IMR-90 (cell line): Measurements from ENCODE around the gene HS2ST1. TPM values are rescaled to one million over a fixed set of nuclear protein-coding genes. Genes with fewer than 3 reads are reported as not detected.

Source experiments
- ATAC-seq: fragments of 200-7000 bp; cut with Tn5 transposase; 2 replicates; pipeline ENCODE4 v1.9.1; 2020; ENCODE audit warnings: low read depth, mild to moderate bottlenecking, moderate library complexity
- BruUV-seq: library from RNA; stranded (reverse); fragments of 400-500 nt; replicated peaks from 2 replicates; lab custom pipeline; 2021; lab: Mats Ljungman, UMichigan
- CTCF ChIA-PET: fragments of 300-600 bp; formaldehyde crosslinking; extraction: SDS; loops from one replicate; lab custom pipeline; 2021; ENCODE audit warnings: antibody characterized with exemption; lab: Yijun Ruan, JAX
- POLR2A ChIA-PET: fragments of 300-600 bp; sonication (Branson Sonifier 250); formaldehyde crosslinking; loops from one replicate; lab custom pipeline; 2022; ENCODE audit warnings: antibody characterized with exemption; ENCODE audit not compliant: unreplicated experiment; lab: Charles Lee
- DNase-seq: peaks from one replicate; pipeline ENCODE4 v3.0.0; 2013
- H2AFZ ChIP-seq: replicated peaks from 2 replicates; pipeline ENCODE3; 2013; ENCODE audit warnings: low read length, mild to moderate bottlenecking; ENCODE audit not compliant: poor library complexity
- H2AK5ac ChIP-seq: 2 replicates; pipeline ENCODE4 v1.6.1; 2013; ENCODE audit warnings: low read depth, low read length, inconsistent platforms
- H2AK9ac ChIP-seq: replicated peaks from 2 replicates; pipeline ENCODE3; 2013; ENCODE audit warnings: mild to moderate bottlenecking, low read depth, low read length, moderate library complexity; ENCODE audit not compliant: poor library complexity
- H2BK120ac ChIP-seq: 2 replicates; pipeline ENCODE4 v1.6.1; 2013; ENCODE audit warnings: low read depth, low read length, inconsistent platforms
- H2BK15ac ChIP-seq: 3 replicates; pipeline ENCODE4 v1.6.1; 2013; ENCODE audit warnings: low read depth, low read length, inconsistent platforms
- H2BK20ac ChIP-seq: 2 replicates; pipeline ENCODE4 v1.6.1; 2013; ENCODE audit warnings: low read depth, mild to moderate bottlenecking, inconsistent platforms, low read length, moderate library complexity
- H2BK5ac ChIP-seq: 2 replicates; pipeline ENCODE4 v1.6.1; 2013; ENCODE audit warnings: mild to moderate bottlenecking, low read depth, low read length, inconsistent platforms; ENCODE audit not compliant: poor library complexity, severe bottlenecking
- H3K14ac ChIP-seq: replicated peaks from 2 replicates; pipeline ENCODE4 v1.6.1; 2013; ENCODE audit warnings: low read depth, low read length, inconsistent platforms
- H3K18ac ChIP-seq: 2 replicates; pipeline ENCODE4 v1.6.1; 2013; ENCODE audit warnings: low read depth, low read length, control low read depth
- H3K23ac ChIP-seq: 2 replicates; pipeline ENCODE4 v1.6.1; 2013; ENCODE audit warnings: low read depth, low read length, inconsistent platforms
- H3K27ac ChIP-seq: 2 replicates; pipeline ENCODE4 v1.5.1; 2013; ENCODE audit warnings: mild to moderate bottlenecking, control low read depth, low read length; ENCODE audit not compliant: insufficient read depth
- H3K27me3 ChIP-seq: 2 replicates; pipeline ENCODE4 v1.6.1; 2013; ENCODE audit warnings: low read length; ENCODE audit not compliant: control insufficient read depth, insufficient read depth
- H3K36me3 ChIP-seq: 2 replicates; pipeline ENCODE4 v1.6.1; 2013; ENCODE audit warnings: low read length, mixed read lengths; ENCODE audit not compliant: control insufficient read depth, insufficient read depth
- H3K4ac ChIP-seq: 2 replicates; pipeline ENCODE4 v1.6.1; 2013; ENCODE audit warnings: low read depth, low read length, inconsistent platforms
- H3K4me1 ChIP-seq: 2 replicates; pipeline ENCODE4 v1.6.1; 2013; ENCODE audit warnings: low read length, mixed read lengths; ENCODE audit not compliant: control insufficient read depth, insufficient read depth
- H3K4me2 ChIP-seq: 2 replicates; pipeline ENCODE4 v1.6.1; 2013; ENCODE audit warnings: low read depth, mild to moderate bottlenecking, control low read depth, low read length, moderate library complexity
- H3K4me3 ChIP-seq: 2 replicates; pipeline ENCODE4 v1.5.1; 2013; ENCODE audit warnings: low read depth, mild to moderate bottlenecking, control low read depth, low read length, moderate library complexity; ENCODE audit not compliant: insufficient read depth
- H3K56ac ChIP-seq: 2 replicates; pipeline ENCODE4 v1.6.1; 2013; ENCODE audit warnings: low read length, inconsistent platforms; ENCODE audit not compliant: insufficient read depth; ENCODE audit errors: extremely low read depth
- H3K79me1 ChIP-seq, 2 experiments: 2 replicates each; pipeline ENCODE4 v1.6.1; 2013; ENCODE audit warnings: low read length in 2 of 2, inconsistent platforms in 1 of 2, low read depth in 1 of 2
- H3K9ac ChIP-seq: 2 replicates; pipeline ENCODE4 v1.6.1; 2013; ENCODE audit warnings: low read depth, low read length, control low read depth
- H3K9me1 ChIP-seq: 2 replicates; pipeline ENCODE4 v1.6.1; 2013; ENCODE audit warnings: low read length, inconsistent platforms; ENCODE audit not compliant: insufficient read depth
- H3K9me3 ChIP-seq: 2 replicates; pipeline ENCODE4 v1.6.1; 2013; ENCODE audit warnings: low read length; ENCODE audit not compliant: control insufficient read depth, insufficient read depth
- H4K20me1 ChIP-seq: 2 replicates; pipeline ENCODE4 v1.6.1; 2013; ENCODE audit warnings: low read length, inconsistent platforms; ENCODE audit not compliant: insufficient read depth
- H4K5ac ChIP-seq: 2 replicates; pipeline ENCODE4 v1.6.1; 2013; ENCODE audit warnings: mild to moderate bottlenecking, low read depth, low read length, control low read depth
- H4K8ac ChIP-seq, 2 experiments: 2 replicates each; pipeline ENCODE4 v1.6.1; 2013; ENCODE audit warnings: low read depth in 2 of 2, low read length in 2 of 2, control low read depth in 1 of 2, inconsistent platforms in 1 of 2
- H4K91ac ChIP-seq: 2 replicates; pipeline ENCODE4 v1.6.1; 2013; ENCODE audit warnings: low read depth, low read length, inconsistent platforms; ENCODE audit not compliant: insufficient read depth
- BHLHE40 ChIP-seq: fragments of 150-350 bp; IDR thresholded peaks from 2 replicates; pipeline ENCODE4 v1.6.1; 2016; ENCODE audit warnings: mild to moderate bottlenecking, low read depth, low read length
- CEBPB ChIP-seq: IDR thresholded peaks from 2 replicates; pipeline ENCODE4 v1.6.1; 2012; ENCODE audit warnings: low read depth, low read length, improper control_type of control experiment
- CHD1 ChIP-seq: IDR thresholded peaks from 2 replicates; pipeline ENCODE4 v1.6.1; 2012; ENCODE audit warnings: low read depth, low read length, improper control_type of control experiment
- CTCF ChIP-seq: conservative IDR thresholded peaks from 2 replicates; pipeline ENCODE4 v1.5.1; 2012; ENCODE audit warnings: mild to moderate bottlenecking, low read depth, low read length, improper control_type of control experiment
- ELK1 ChIP-seq: fragments of 150-350 bp; IDR thresholded peaks from 2 replicates; pipeline ENCODE4 v1.6.1; 2016; ENCODE audit warnings: low read depth, mild to moderate bottlenecking, low read length, moderate library complexity, borderline replicate concordance
- FOS ChIP-seq: fragments of 150-350 bp; IDR thresholded peaks from 2 replicates; pipeline ENCODE4 v1.6.1; 2016; ENCODE audit warnings: low read depth, low read length
- MAFK ChIP-seq: IDR thresholded peaks from 2 replicates; pipeline ENCODE4 v1.6.1; 2012; ENCODE audit warnings: low read depth, low read length, improper control_type of control experiment
- MAZ ChIP-seq: IDR thresholded peaks from 2 replicates; pipeline ENCODE4 v1.6.1; 2012; ENCODE audit warnings: low read depth, mild to moderate bottlenecking, low read length, improper control_type of control experiment, moderate library complexity, borderline replicate concordance
- MXI1 ChIP-seq: IDR thresholded peaks from 2 replicates; pipeline ENCODE4 v1.6.1; 2012; ENCODE audit warnings: low read depth, mild to moderate bottlenecking, low read length, moderate library complexity, borderline replicate concordance
- NFE2L2 ChIP-seq: fragments of 150-350 bp; IDR thresholded peaks from 2 replicates; pipeline ENCODE4 v1.6.1; 2016; ENCODE audit warnings: low read depth, mild to moderate bottlenecking, low read length
- POLR2A ChIP-seq: IDR thresholded peaks from 2 replicates; pipeline ENCODE4 v1.6.1; 2012; ENCODE audit warnings: mild to moderate bottlenecking, low read depth, low read length
- RAD21 ChIP-seq: IDR thresholded peaks from 2 replicates; pipeline ENCODE4 v1.6.1; 2012; ENCODE audit warnings: low read length, improper control_type of control experiment
- RCOR1 ChIP-seq: IDR thresholded peaks from 2 replicates; pipeline ENCODE4 v1.6.1; 2012; ENCODE audit warnings: mild to moderate bottlenecking, low read length, improper control_type of control experiment; ENCODE audit not compliant: insufficient replicate concordance
- RFX5 ChIP-seq: IDR thresholded peaks from 2 replicates; pipeline ENCODE4 v1.8.0; 2012; ENCODE audit warnings: low read depth, mild to moderate bottlenecking, low read length, moderate library complexity
- SMC3 ChIP-seq: fragments of 150-350 bp; IDR thresholded peaks from 2 replicates; pipeline ENCODE4 v1.6.1; 2016; ENCODE audit warnings: low read depth, mild to moderate bottlenecking, antibody characterized with exemption, low read length, moderate library complexity
- USF2 ChIP-seq: fragments of 150-350 bp; IDR thresholded peaks from 2 replicates; pipeline ENCODE4 v1.6.1; 2017; ENCODE audit warnings: mild to moderate bottlenecking, antibody characterized with exemption, low read length, low read depth
- WGBS, 2 experiments: methylation state at CpG; one replicate each; pipeline versions ENCODE4 v1.1.5 to v1.1.7; 2013; ENCODE audit warnings: missing lambda C conversion rate in 2 of 2; ENCODE audit not compliant: insufficient read length in 1 of 2; ENCODE audit errors: extremely low coverage in 2 of 2; 5-methylcytosine and 5-hydroxymethylcytosine counted together
- dilution Hi-C: fragments of 300-500 bp; cut with HindIII; formaldehyde crosslinking; loops from one replicate; pipeline ENCODE4 v1.14.3; 2018; ENCODE audit warnings: low sequenced_read_pairs; ENCODE audit not compliant: unreplicated experiment
- in situ Hi-C: fragments of 300-500 bp; cut with MboI; formaldehyde crosslinking; loops from 3 replicates; pipeline ENCODE4 v1.14.3; 2019; ENCODE audit warnings: low sequenced_read_pairs, inconsistent platforms, mixed read lengths
- intact Hi-C: fragments of 100-400 bp; cut with micrococcal nuclease; formaldehyde crosslinking; loops from 2 replicates; pipeline ENCODE4 v1.10.0; 2022
- polyA plus RNA-seq, 3 experiments: library from polyadenylated mRNA; depleted of rRNA; stranded (reverse); fragments of >200 nt; gene quantifications; 2 replicates each; pipeline ENCODE4 v1.2.3, GENCODE V29; 2012; ENCODE audit warnings: low replicate concordance in 1 of 3
- total RNA-seq: library from RNA; depleted of rRNA; stranded (reverse); fragments of >200 nt; gene quantifications from 2 replicates; pipeline ENCODE4 v1.2.3, GENCODE V29; 2012

Gene HS2ST1
- total and polyA plus RNA-seq, 2 of the 4 experiments (the other 2 are of a cell fraction) = 7.8 to 13.1 TPM

- H4K5ac ChIP-seq = no peak overlapping the region
- H3K4ac ChIP-seq = no peak overlapping the region
- H3K4me3 ChIP-seq = no peak overlapping the region
- no peaks in the 10 kb centered on the region for H3K27me3 ChIP-seq
- BruUV-seq = no TSS peak
- no peak overlapping the region for H3K9ac ChIP-seq
- intact Hi-C loops (no loop called here), dilution Hi-C loops (no loop called here), in situ Hi-C loops (no loop called here)
- H2BK120ac ChIP-seq = no peak overlapping the region
- no peak overlapping the region for H4K8ac ChIP-seq
- no peaks in the 10 kb centered on the region for H3K36me3 ChIP-seq
- H3K23ac ChIP-seq = no peak overlapping the region
- no peak overlapping the region for H2AK9ac ChIP-seq
- no peak overlapping the region for H3K18ac ChIP-seq
- H3K14ac ChIP-seq = no peak overlapping the region
- DNase-seq = peak; percentile 25
- H3K79me1 ChIP-seq = peaks cover 0 to 4% of the 10 kb centered on the region in 2 experiments; a peak in 1 of 4 replicates
- no peak overlapping the region for H4K91ac ChIP-seq
- CTCF ChIA-PET = interaction anchor here (0.6 kb wide), 2 partner anchors 21 to 1749 kb away, joined by 3 to 8 read pairs; no protein-coding TSS in a partner anchor
- no peaks in the 10 kb centered on the region for H3K9me3 ChIP-seq
- H2AFZ ChIP-seq = no peak overlapping the region
- WGBS, 2 experiments = no CpG with 5 or more reads among the region's 1 CpG
- H3K56ac ChIP-seq = no peak overlapping the region
- H2BK15ac ChIP-seq = no peak overlapping the region
- H3K9me1 ChIP-seq = no peaks in the 10 kb centered on the region
- no peak overlapping the region for H3K4me2 ChIP-seq
- TF ChIP-seq CEBPB (no peak), NFE2L2 (no peak), CTCF (no peak), ELK1 (no peak), RCOR1 (no peak), SMC3 (no peak), RFX5 (no peak), RAD21 (no peak), FOS (no peak), BHLHE40 (no peak), POLR2A (no peak), CHD1 (no peak), MAFK (no peak), USF2 (no peak), MXI1 (no peak), MAZ (no peak)
- H2BK20ac ChIP-seq = no peak overlapping the region
- no peak overlapping the region for H3K27ac ChIP-seq
- ATAC-seq = no peak; the same call in 1 of the 2 replicates
- H2BK5ac ChIP-seq = no peak overlapping the region
- no peak overlapping the region for H2AK5ac ChIP-seq
- POLR2A ChIA-PET = no interaction called here
- H3K4me1 ChIP-seq = no peaks in the 10 kb centered on the region
- no peaks in the 10 kb centered on the region for H4K20me1 ChIP-seq
Measured at GRCh38 chr1:87058343-87058649, 143.9 kb downstream of the HS2ST1 start.
